WERI-Rb-1 (cell line): ENCODE data around the gene POPDC3.

Source experiments
- DNase-seq: peaks from one replicate; pipeline ENCODE4 v3.0.0-alpha.2; 2020
- H3K27ac ChIP-seq: fragments of 250-450 bp; sonication (Bioruptor Pico); 2 replicates; pipeline ENCODE4 v1.5.1; 2020; ENCODE audit warnings: mild to moderate bottlenecking, moderate library complexity
- H3K27me3 ChIP-seq: fragments of 250-450 bp; sonication (Bioruptor Pico); 2 replicates; pipeline ENCODE4 v1.5.1; 2021; ENCODE audit warnings: mild to moderate bottlenecking, low read depth, moderate library complexity; ENCODE audit not compliant: insufficient read depth, severe bottlenecking
- H3K36me3 ChIP-seq: fragments of 250-450 bp; sonication (Bioruptor Pico); 2 replicates; pipeline ENCODE4 v1.5.1; 2020; ENCODE audit warnings: mild to moderate bottlenecking, moderate library complexity
- H3K4me3 ChIP-seq: 2 replicates; pipeline ENCODE4 v1.5.1; 2011; ENCODE audit warnings: low read depth, mild to moderate bottlenecking, control low read depth, low read length
- H3K9me3 ChIP-seq: fragments of 250-450 bp; sonication (Bioruptor Pico); 2 replicates; pipeline ENCODE4 v1.5.1; 2021; ENCODE audit warnings: mild to moderate bottlenecking, moderate library complexity; ENCODE audit not compliant: severe bottlenecking
- CTCF ChIP-seq: IDR thresholded peaks from 2 replicates; pipeline ENCODE4 v1.5.1; 2011; ENCODE audit warnings: low read depth, mild to moderate bottlenecking, control low read depth, inconsistent platforms, low read length

Gene POPDC3

DNA sequence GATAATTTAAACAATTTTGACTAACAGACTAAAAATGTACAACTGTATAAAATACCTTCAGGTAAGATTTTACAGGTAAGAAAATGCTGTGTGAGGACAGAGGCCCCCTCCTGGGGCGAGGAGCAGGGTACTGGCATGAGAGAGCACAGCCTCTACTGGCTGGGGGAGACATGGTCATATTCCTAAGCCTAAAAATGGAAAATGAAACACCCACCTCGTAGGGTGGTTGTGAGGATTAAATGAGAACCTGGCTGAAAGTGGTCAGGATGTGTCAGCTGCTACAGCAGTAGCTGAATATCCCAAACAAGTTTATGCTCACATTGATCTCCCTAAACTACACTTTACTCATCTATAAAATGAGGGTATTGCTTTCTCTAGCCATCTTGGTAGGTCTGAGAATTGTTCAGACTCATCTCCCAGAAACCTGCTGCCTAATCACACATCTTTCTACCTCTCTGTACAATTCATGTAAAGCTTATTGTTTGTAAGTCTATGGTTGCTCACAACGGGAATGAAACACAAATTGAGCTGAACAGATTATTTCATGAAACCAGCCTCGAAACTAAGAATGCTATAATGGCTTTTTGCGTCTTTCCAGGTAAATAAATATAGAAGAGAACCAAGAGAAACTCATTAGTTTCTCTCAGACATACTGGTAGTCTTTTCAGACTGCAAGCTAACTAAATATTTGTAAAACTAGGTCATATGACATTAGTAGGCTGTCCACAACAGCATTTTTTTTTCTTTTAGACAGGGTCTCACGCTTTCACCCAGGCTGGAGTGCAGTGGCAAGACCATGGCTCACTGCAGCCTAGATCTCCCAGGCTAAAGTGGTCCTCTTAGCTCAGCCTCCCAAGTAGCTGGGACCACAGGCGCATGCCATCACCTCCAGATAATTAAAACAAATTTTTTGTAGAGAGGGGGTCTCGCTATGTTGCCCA lies 69.6 kb downstream of the POPDC3 start:
- no peak overlapping the region for H3K27ac ChIP-seq

GRCh38 chr6:105108631-105109262 lies 71.1 kb downstream of the POPDC3 start:
- no peak for TF ChIP-seq CTCF
- H3K9me3 ChIP-seq, result no peaks in the 10 kb centered on the region
- no peak for DNase-seq
- H3K36me3 ChIP-seq, result no peaks in the 10 kb centered on the region
- H3K27me3 ChIP-seq, result no peaks in the 10 kb centered on the region
- H3K27ac ChIP-seq, result no peak overlapping the region
- H3K4me3 ChIP-seq, result no peak overlapping the region

More for the DNA sequence above, 69.6 kb downstream of the POPDC3 start:
- Histone ChIP-seq H3K4me3 (no peak overlapping the region), H3K9me3 (no peaks in the 10 kb centered on the region), H3K36me3 (no peaks in the 10 kb centered on the region), H3K27me3 (no peaks in the 10 kb centered on the region)
- DNase-seq, result no peak
- no peak for TF ChIP-seq CTCF
